H9 (cell line): ENCODE results near the gene DNAI1. TPM values are rescaled to one million over a fixed set of nuclear protein-coding genes. Genes with fewer than 3 reads are reported as not detected.
A peak's percentile ranks its signal among the peaks of the same experiment; 100 is the strongest.

ENCODE experiments used
- DNase-seq: peaks from one replicate; pipeline ENCODE4 v3.0.0-alpha.2; 2017
- H2AFZ ChIP-seq: one replicate; pipeline ENCODE4 v1.6.1; 2013; ENCODE audit warnings: mild to moderate bottlenecking, low read length, control low read depth, moderate library complexity
- H2AK5ac ChIP-seq: 2 replicates; pipeline ENCODE4 v1.6.1; 2013; ENCODE audit warnings: low read length, control low read depth, mixed read lengths; ENCODE audit not compliant: insufficient read length
- H2BK120ac ChIP-seq: one replicate; pipeline ENCODE4 v1.6.1; 2013; ENCODE audit warnings: low read depth, mild to moderate bottlenecking, low read length, control low read depth, inconsistent platforms; ENCODE audit not compliant: poor library complexity, severe bottlenecking
- H2BK12ac ChIP-seq: 2 replicates; pipeline ENCODE4 v1.6.1; 2013; ENCODE audit warnings: low read length, control low read depth, mixed read lengths, low read depth; ENCODE audit not compliant: insufficient read length
- H2BK15ac ChIP-seq: 2 replicates; pipeline ENCODE4 v1.6.1; 2013; ENCODE audit warnings: low read depth, low read length, control low read depth
- H2BK20ac ChIP-seq: one replicate; pipeline ENCODE4 v1.6.1; 2013; ENCODE audit warnings: low read depth, mild to moderate bottlenecking, low read length, control low read depth, inconsistent platforms; ENCODE audit not compliant: poor library complexity, severe bottlenecking
- H2BK5ac ChIP-seq: 2 replicates; pipeline ENCODE4 v1.6.1; 2013; ENCODE audit warnings: low read length, control low read depth, mixed read lengths; ENCODE audit not compliant: insufficient read length
- H3K14ac ChIP-seq: 2 replicates; pipeline ENCODE4 v1.6.1; 2013; ENCODE audit warnings: low read length, control low read depth; ENCODE audit not compliant: insufficient read depth
- H3K18ac ChIP-seq: 2 replicates; pipeline ENCODE4 v1.6.1; 2013; ENCODE audit warnings: low read depth, mild to moderate bottlenecking, mixed read lengths, low read length, control low read depth; ENCODE audit not compliant: insufficient read length
- H3K23ac ChIP-seq: 2 replicates; pipeline ENCODE4 v1.6.1; 2013; ENCODE audit warnings: low read length, control low read depth, mixed read lengths, low read depth; ENCODE audit not compliant: insufficient read length
- H3K23me2 ChIP-seq: 2 replicates; pipeline ENCODE4 v1.6.1; 2013; ENCODE audit warnings: low read depth, mild to moderate bottlenecking, mixed read lengths, low read length, control low read depth; ENCODE audit not compliant: insufficient read length, poor library complexity, severe bottlenecking
- H3K27ac ChIP-seq: 2 replicates; pipeline ENCODE4 v1.5.1; 2013; ENCODE audit warnings: low read length, control low read depth, mixed read lengths, low read depth; ENCODE audit not compliant: insufficient read length
- H3K27me3 ChIP-seq: 2 replicates; pipeline ENCODE4 v1.6.1; 2013; ENCODE audit warnings: low read length, control low read depth, inconsistent platforms; ENCODE audit not compliant: insufficient read depth
- H3K4ac ChIP-seq: 2 replicates; pipeline ENCODE4 v1.6.1; 2013; ENCODE audit warnings: low read depth, mild to moderate bottlenecking, control low read depth, inconsistent platforms, low read length, moderate library complexity
- H3K4me1 ChIP-seq: 2 replicates; pipeline ENCODE4 v1.6.1; 2013; ENCODE audit warnings: low read length, control low read depth, inconsistent platforms; ENCODE audit not compliant: insufficient read depth
- H3K4me2 ChIP-seq: 2 replicates; pipeline ENCODE4 v1.6.1; 2013; ENCODE audit warnings: low read length, control low read depth, mixed read lengths; ENCODE audit not compliant: insufficient read length, insufficient read depth
- H3K56ac ChIP-seq: 2 replicates; pipeline ENCODE4 v1.6.1; 2013; ENCODE audit warnings: low read depth, mild to moderate bottlenecking, mixed read lengths, low read length, control low read depth; ENCODE audit not compliant: insufficient read length
- H3K79me1 ChIP-seq: 2 replicates; pipeline ENCODE4 v1.6.1; 2013; ENCODE audit warnings: low read depth, mild to moderate bottlenecking, moderate library complexity, low read length, control low read depth, inconsistent platforms; ENCODE audit not compliant: insufficient read depth, poor library complexity, severe bottlenecking
- H3K79me2 ChIP-seq: 2 replicates; pipeline ENCODE4 v1.6.1; 2013; ENCODE audit warnings: low read length, control low read depth, inconsistent platforms; ENCODE audit not compliant: insufficient read depth
- H3K9ac ChIP-seq: 2 replicates; pipeline ENCODE4 v1.6.1; 2013; ENCODE audit warnings: low read length, control low read depth, mixed read lengths; ENCODE audit not compliant: insufficient read length; ENCODE audit errors: extremely low read depth
- H3K9me3 ChIP-seq: one replicate; pipeline ENCODE4 v1.6.1; 2013; ENCODE audit warnings: low read depth, low read length, inconsistent platforms; ENCODE audit not compliant: control insufficient read depth
- H3T11ph ChIP-seq: one replicate; pipeline ENCODE4 v1.6.1; 2013; ENCODE audit warnings: mild to moderate bottlenecking, low read length, control low read depth, inconsistent platforms
- H4K20me1 ChIP-seq: one replicate; pipeline ENCODE4 v1.6.1; 2013; ENCODE audit not compliant: control insufficient read depth, insufficient read length, insufficient read depth
- H4K5ac ChIP-seq: 2 replicates; pipeline ENCODE4 v1.6.1; 2013; ENCODE audit warnings: low read depth, mild to moderate bottlenecking, mixed read lengths, low read length, control low read depth; ENCODE audit not compliant: insufficient read length
- H4K8ac ChIP-seq: replicated peaks from 2 replicates; pipeline ENCODE4 v1.6.1; 2013; ENCODE audit warnings: low read length, control low read depth, mixed read lengths, low read depth; ENCODE audit not compliant: insufficient read length
- H4K91ac ChIP-seq: 2 replicates; pipeline ENCODE4 v1.6.1; 2013; ENCODE audit warnings: low read depth, mild to moderate bottlenecking, moderate library complexity, mixed read lengths, low read length, control low read depth; ENCODE audit not compliant: insufficient read length
- H3K27ac Mint-ChIP-seq, 3 experiments: 2 replicates in 2 of 3; 3 replicates in 1 of 3; pipeline ENCODE4 v1.8.0; 2020 to 2021; ENCODE audit warnings: mixed read lengths in 3 of 3, mild to moderate bottlenecking in 1 of 3, moderate library complexity in 1 of 3
- H3K27me3 Mint-ChIP-seq: 2 replicates; pipeline ENCODE4 v1.8.0; 2021; ENCODE audit warnings: low read depth, mild to moderate bottlenecking, moderate library complexity, mixed read lengths
- H3K36me3 Mint-ChIP-seq, 3 experiments: 2 replicates in 2 of 3; 3 replicates in 1 of 3; pipeline ENCODE4 v1.8.0; 2020 to 2021; ENCODE audit warnings: low read depth in 3 of 3, mixed read lengths in 3 of 3; ENCODE audit not compliant: insufficient read depth in 1 of 3
- H3K4me1 Mint-ChIP-seq, 2 experiments: 2 replicates each; pipeline ENCODE4 v1.8.0; 2020; ENCODE audit warnings: mixed read lengths in 2 of 2
- H3K4me3 Mint-ChIP-seq, 2 experiments: 2 replicates in 1 of 2; 3 replicates in 1 of 2; pipeline ENCODE4 v1.8.0; 2020 to 2021; ENCODE audit warnings: mild to moderate bottlenecking in 2 of 2, mixed read lengths in 2 of 2, moderate library complexity in 1 of 2
- H3K9me3 Mint-ChIP-seq, 2 experiments: 2 replicates in 1 of 2; 3 replicates in 1 of 2; pipeline ENCODE4 v1.8.0; 2020; ENCODE audit warnings: mild to moderate bottlenecking in 2 of 2, mixed read lengths in 2 of 2, moderate library complexity in 1 of 2
- CTCF ChIP-seq: fragments of 200-600 bp; sonication (generic); conservative IDR thresholded peaks from 3 replicates; pipeline ENCODE4 v1.8.0; 2021; ENCODE audit warnings: antibody characterized with exemption, mild to moderate bottlenecking
- total RNA-seq: library from RNA; stranded (reverse); gene quantifications from 2 replicates; pipeline ENCODE4 v1.2.1, GENCODE V29; 2021

The DNAI1 gene
- total RNA-seq, 1 experiment from 2014 or later, result 0.22 TPM

GRCh38 chr9:34484678-34485077, 26.1 kb downstream of the DNAI1 start:
- H3K14ac ChIP-seq, result no peak overlapping the region
- Mint-ChIP-seq H3K4me3 (no peak overlapping the region), H3K4me1 (no peaks in the 10 kb centered on the region), H3K27ac (peak overlapping the region in 1 of 3 experiments; percentile 25; a peak in 1 of 7 replicates), H3K36me3 (no peaks in the 10 kb centered on the region; a peak in 1 of 7 replicates), H3K27me3 (peaks cover 22% of the 10 kb centered on the region), H3K9me3 (0 out of 5 replicates have a peak, but pooled peaks cover 0 to 2% of the 10 kb centered on the region in 2 experiments)
- no peaks in the 10 kb centered on the region; the same call in 1 of the 2 replicates for H3K27me3 ChIP-seq
- TF ChIP-seq CTCF, result no peak
- no peak overlapping the region for H2BK20ac ChIP-seq
- no peak overlapping the region for H3K4ac ChIP-seq
- H3K18ac ChIP-seq, result no peak overlapping the region
- no peak overlapping the region for H2BK15ac ChIP-seq
- no peaks in the 10 kb centered on the region for H3K79me2 ChIP-seq
- no peaks in the 10 kb centered on the region for H3K4me1 ChIP-seq
- H3K9me3 ChIP-seq, result no peaks in the 10 kb centered on the region
- H4K8ac ChIP-seq, result no peak overlapping the region
- H3K56ac ChIP-seq, result no peak overlapping the region
- H4K5ac ChIP-seq, result no peak overlapping the region
- no peaks in the 10 kb centered on the region for H3K79me1 ChIP-seq
- H3T11ph ChIP-seq, result no peak overlapping the region
- H3K27ac ChIP-seq, result no peak overlapping the region
- no peak overlapping the region for H2BK12ac ChIP-seq
- H2BK120ac ChIP-seq, result no peak overlapping the region
- H4K20me1 ChIP-seq, result no peaks in the 10 kb centered on the region
- H2AK5ac ChIP-seq, result no peak overlapping the region
- no peaks in the 10 kb centered on the region for H3K23me2 ChIP-seq
- H3K9ac ChIP-seq, result no peak overlapping the region
- no peak overlapping the region for H4K91ac ChIP-seq
- no peak overlapping the region for H2BK5ac ChIP-seq
- no peak overlapping the region for H3K4me2 ChIP-seq
- no peak overlapping the region for H2AFZ ChIP-seq
- DNase-seq, result no peak
- no peak overlapping the region for H3K23ac ChIP-seq
